ENCODE measurements around the gene TACC2.
"Not testable (repeated sequence)": the region's sequence is repeated elsewhere in the genome, so short reads cannot be mapped to it uniquely, and the experiment has no call there.

GRCh38 chr10:122066337-122066939 lies 77.5 kb downstream of the TACC2 start:
- TF ChIP-seq CTCF (conservative IDR thresholded peaks at IDR 0.05; ENCODE audit: low read depth in 2 of 2); CREB1 (CRISPR knock-in tag; IDR thresholded peaks at IDR 0.05; ENCODE audit: low read depth): not testable (repeated sequence)
